HG03520 (cell line): ENCODE measurements around the gene GSTT2B.
"Not testable (repeated sequence)": the region's sequence is repeated elsewhere in the genome, so short reads cannot be mapped to it uniquely, and the experiment has no call there.

ENCODE experiments used
- ATAC-seq: cut with Tn5 transposase; IDR thresholded peaks from one replicate; pipeline ENCODE4 v1.9.1; 2021; ENCODE audit warnings: mild to moderate bottlenecking, moderate library complexity; ENCODE audit not compliant: unreplicated experiment

Gene GSTT2B

GRCh38 chr22:23949764-23950163 lies 11.2 kb downstream of the GSTT2B start:
- ATAC-seq, result not testable (repeated sequence)

DNA sequence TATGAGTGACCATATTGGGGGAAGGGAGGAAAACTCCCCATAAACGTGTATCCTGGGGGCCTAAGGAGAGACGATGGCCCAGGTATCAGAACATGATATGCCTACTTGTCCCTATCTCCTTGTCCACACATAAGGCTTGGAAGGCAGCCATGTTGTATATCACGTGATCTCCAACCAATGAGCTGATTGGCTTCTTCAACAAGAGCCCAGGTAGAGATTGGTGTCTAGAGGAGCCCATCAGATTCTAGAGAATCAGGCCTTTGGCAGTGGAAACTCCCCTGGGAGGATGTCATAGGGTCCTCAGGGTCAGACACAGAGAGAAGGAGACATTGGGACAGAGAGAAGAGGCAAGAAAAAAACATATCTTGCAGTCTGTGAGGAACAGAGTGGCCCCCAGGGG lies 13.6 kb downstream of the GSTT2B start:
- ATAC-seq, result not testable (repeated sequence)

- not testable (repeated sequence) for ATAC-seq
Measured at GRCh38 chr22:23940166-23940565, 20.8 kb downstream of the GSTT2B start.

- no peak for ATAC-seq
Measured at GRCh38 chr22:23939017-23939357, 22.0 kb downstream of the GSTT2B start.

- ATAC-seq, result no peak
Measured at GRCh38 chr22:23938328-23939016, 22.5 kb downstream of the GSTT2B start.

GRCh38 chr22:23926561-23926960 lies 34.4 kb downstream of the GSTT2B start:
- ATAC-seq, result no peak

DNA sequence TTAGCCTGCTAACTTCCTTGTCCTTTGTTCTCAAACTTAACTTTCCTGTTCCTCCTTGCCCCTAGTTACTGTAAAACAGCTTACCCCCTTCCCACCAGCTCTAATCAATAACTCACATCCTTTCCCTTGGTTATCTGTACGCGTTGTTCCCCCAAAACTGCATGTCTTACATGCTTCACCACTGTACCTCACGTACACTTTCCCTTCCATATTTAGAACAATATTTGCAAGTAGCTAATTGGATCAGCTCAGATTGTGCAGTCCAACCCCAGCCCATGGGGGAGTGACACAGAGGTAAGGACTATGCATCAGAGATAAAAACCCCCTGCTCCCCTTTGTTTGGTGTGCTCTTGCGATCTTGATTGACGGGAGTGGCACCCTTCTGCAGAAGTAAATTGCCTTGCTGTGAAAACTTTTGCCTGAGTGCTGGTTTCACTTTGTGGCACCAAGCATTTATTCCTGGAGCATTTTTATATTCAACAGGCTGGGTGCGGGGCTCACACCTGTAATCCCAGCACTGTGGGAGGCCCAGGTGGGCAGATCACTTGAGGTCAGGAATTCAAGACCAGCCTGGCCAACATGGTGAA lies 35.9 kb downstream of the GSTT2B start:
- ATAC-seq, result no peak

GRCh38 chr22:23922921-23923320 lies 38.1 kb downstream of the GSTT2B start:
- no peak for ATAC-seq

DNA sequence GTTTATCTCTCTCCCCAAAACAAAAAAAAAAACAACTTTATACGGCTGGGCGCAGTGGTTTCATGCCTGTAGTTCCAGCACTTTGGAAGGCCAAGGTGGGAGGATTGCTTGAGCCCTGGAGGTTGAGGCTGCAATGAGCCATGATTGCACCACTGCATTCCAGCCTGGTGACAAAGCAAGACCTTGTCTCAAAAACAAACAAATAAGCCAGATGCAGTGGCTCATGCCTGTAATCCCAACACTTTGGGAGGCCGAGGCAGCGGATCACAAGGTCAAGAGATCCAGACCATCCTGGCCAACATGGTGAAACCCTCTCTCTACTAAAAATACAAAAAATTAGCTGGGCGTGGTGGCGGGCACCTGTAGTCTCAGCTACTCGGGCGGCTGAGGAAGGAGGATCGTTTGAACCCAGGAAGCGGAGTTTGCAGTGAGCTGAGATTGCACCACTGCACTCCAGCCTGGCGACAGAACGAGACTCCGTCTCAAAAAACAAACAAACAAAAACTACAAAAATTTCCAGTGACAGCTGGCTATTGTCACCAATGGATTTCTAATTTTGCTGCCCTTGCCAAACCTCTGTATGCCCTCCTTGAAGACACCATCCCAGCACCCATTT lies 39.3 kb downstream of the GSTT2B start:
- ATAC-seq, result not testable (repeated sequence)

GRCh38 chr22:23920267-23920611 lies 40.8 kb downstream of the GSTT2B start:
- ATAC-seq, result not testable (repeated sequence)

DNA sequence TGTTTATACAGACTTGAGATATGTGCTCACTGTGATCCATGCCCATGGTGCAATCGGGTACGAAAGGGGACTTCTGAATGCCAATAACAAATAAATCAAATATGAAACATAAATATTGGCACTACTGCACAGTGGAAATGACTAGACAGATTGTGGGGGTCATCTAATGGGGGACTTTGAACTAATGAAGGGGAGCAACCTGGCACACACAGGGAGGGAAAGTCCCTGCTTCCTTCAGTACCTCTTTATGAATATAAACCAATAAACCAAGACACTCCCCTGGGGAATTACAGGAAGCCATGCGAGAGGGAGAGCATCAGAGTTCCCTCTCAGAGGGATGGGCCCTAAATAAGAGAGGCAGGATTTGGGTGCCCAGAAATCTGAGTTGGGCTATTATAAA lies 45.7 kb downstream of the GSTT2B start:
- no peak for ATAC-seq

- peak; percentile 86 for ATAC-seq
Measured at GRCh38 chr22:23913661-23914353, 47.2 kb downstream of the GSTT2B start.

DNA sequence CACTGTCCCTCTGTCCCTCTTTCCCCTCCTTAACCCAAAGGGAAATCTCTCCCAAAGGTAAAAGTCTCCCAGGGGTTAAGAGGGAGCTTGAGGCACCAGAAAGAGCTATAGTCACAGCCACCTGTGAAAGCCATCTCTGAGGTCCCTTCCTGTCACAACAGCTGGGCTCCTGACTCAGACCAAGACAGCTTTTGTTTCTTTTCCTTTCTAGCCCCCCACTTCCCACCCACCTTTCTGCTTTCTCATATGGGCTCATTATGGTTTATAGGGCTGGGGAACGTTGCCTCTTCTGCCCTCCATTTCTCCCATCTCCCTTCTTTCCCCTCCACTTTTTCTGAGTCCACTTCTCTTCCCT lies 47.7 kb downstream of the GSTT2B start:
- ATAC-seq, result no peak

DNA sequence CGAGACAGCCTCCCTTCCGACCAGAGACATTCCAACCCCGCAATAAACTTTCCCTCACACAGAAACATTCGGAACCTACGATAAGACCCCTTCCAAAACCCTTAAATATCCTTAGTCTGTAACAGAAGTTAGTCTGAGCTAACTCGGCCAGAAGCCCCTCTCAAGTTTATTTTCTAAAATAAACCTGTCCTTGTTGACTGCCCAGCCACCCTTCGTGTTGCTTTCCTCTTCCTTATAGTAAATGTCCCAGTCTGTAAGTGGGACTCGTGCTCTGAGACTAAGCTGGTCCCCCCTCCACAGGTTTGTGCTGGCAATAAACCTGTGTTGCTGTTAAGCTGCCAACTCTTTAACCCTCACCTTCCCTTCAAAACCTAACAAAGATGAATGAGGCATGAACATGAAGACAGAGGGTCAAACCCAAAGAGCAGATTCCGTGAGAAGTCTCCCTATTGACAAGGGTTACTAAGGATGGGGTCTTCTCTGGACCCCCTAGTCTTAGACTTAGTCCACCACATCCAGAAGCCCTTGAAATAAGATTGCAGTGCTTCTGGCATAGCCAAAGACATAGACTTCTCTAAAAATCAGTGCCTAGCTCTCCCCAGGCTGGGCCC lies 48.6 kb downstream of the GSTT2B start:
- ATAC-seq, result no peak

DNA sequence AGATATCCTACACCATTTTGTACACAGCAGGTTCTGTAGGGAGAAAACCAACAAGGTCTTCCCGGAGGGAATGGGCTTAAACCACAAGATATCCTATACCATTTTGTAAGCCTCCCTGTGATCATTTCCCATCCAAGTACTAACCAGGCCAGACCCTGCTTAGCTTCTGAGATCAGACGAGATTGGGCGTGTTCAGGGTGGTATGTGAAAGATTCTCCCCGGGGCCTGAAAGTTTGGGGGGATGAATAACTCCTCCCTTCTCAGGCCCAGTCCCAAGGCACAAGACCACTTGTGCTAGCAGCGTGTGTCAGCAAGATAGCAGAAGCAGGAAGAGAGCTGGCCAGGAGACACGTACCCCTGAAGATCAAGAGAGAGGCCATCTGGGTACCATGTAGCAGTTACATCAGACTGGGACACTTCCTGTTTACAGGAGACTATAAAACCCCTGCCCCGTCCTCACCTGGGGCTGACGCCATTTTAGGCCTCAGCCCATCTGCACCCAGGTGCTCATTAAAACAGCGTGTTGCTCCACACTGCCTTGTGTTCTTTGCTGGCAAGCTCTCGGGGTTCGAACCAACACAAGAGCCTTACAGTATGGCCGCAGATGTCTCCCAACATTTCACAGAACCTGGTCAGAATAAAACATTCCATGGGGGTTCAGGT lies 49.5 kb downstream of the GSTT2B start:
- no peak for ATAC-seq

GRCh38 chr22:23910496-23911190 lies 50.4 kb downstream of the GSTT2B start:
- no peak for ATAC-seq

DNA sequence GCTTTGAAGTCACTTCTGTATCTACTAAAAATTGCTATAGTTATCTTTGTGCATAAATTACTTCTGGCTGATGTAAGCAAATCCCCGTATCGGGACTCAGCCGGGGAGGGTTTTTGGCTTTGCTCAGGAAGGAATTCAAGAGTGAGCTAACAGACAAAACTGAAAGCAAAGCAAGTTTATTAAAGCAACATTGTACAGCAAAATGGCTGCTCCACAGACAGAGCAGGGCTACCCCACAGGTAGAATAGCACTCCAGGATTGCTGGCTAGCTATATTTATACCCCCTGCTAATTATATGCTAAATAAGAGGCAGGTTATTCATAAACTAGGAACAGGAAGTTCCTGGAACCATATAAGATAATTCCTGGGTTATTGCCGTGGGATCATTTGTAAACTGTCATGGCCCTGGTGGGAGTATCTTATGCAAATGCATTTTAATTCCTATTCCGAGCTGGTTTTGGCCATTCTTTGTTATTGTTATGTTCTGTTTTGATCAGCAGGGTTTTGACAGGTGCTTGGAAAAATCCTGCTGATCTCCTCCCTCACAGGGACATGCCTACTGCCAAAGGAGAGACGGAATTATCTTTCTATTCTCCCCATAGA lies 51.6 kb downstream of the GSTT2B start:
- no peak for ATAC-seq

- no peak for ATAC-seq
Measured at GRCh38 chr22:23908587-23909205, 52.3 kb downstream of the GSTT2B start.

GRCh38 chr22:23907423-23907822 lies 53.6 kb downstream of the GSTT2B start:
- not testable (repeated sequence) for ATAC-seq
